DOHH2 (cell line): Measurements from ENCODE around the gene HHAT.

Experiments used
- CTCF ChIP-seq: fragments of 200-600 bp; sonication (generic); IDR thresholded peaks from one replicate; pipeline ENCODE4 v1.5.1; 2014; ENCODE audit warnings: antibody characterized with exemption, mild to moderate bottlenecking, low read depth, low read length; ENCODE audit not compliant: poor library complexity, severe bottlenecking
- EZH2phosphoT487 ChIP-seq: fragments of 200-600 bp; sonication (generic); IDR thresholded peaks from 2 replicates; pipeline ENCODE4 v1.6.1; 2017; ENCODE audit warnings: borderline replicate concordance, mild to moderate bottlenecking, antibody characterized with exemption, low read length, moderate library complexity, mixed read lengths

- TF ChIP-seq CTCF, result no peak
- no peak for TF ChIP-seq EZH2phosphoT487
Measured at GRCh38 chr1:210703593-210703992, 374.9 kb downstream of the HHAT start.
